NCI-H2081 treated with DMSO at 0.1 percent for 48 hours (cell line): ENCODE measurements around the gene RPA3.
A peak's percentile ranks its signal among the peaks of the same experiment; 100 is the strongest.

ENCODE experiments used
- DNase-seq: peaks from one replicate; lab custom pipeline; 2025; lab: John Stamatoyannopoulos, UW

RPA3 gene

DNA sequence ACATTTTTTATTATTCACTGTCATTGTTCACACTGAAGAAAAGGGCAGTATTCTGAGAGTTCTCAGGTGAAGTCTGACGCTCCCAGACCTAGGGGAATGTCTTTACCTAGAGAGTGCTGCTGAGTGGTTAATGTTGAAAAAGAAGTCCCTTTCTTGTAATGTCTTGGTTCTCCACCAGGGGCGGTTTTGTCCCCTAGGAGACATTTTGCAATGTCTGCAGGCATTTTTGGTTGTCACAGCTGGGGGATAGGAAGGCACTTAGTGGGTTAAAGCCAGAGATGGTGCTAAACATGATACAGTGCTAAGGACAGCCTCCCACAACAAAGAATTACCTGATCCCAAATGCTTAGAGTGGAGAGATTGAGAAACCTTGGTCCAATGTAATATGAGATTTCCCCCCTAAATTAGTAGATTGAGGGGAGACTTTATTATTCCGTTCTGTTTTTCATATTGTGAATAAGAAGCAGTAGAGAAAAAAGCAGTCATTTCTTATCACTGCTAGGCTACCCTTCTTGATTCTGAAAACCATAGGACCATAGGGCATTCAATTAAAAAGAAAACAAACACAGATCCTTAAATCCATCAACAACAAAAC, 64.7 kb downstream of the RPA3 start:
- no peak for DNase-seq

DNA sequence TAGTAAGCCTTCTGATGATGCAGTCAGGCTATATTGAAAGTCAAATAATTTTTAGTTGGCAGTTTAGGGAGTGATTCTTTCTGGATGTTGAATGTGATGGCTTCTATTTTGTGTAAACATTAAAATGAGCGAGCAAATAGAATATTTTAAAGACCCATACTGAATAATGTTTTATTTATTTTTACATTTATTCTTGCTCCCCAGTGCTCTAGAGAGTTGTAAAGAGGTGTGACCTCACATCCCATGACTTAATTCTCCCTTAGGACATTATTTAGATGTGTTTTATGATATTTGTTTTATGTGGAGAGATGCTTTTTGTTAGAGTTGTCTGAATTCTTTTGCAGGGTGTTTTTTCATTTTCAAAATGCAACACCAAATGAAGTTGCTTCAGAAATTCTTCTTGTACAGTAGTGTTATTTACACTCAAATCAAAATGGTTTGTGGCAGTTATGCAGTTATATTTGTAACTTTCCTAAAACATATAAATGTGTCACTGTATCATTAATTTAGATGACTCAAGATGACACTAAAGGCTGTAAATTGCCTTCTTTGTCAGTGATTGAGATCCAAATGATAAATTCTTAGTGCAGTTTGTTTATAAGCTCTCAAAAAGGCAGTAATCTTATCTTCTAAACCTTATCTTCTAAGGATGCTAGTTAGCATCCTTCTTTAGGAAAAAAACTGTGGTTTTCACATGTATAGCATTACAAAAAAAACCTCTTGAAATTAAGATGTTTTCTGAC, 65.4 kb downstream of the RPA3 start:
- DNase-seq, result no peak

DNA sequence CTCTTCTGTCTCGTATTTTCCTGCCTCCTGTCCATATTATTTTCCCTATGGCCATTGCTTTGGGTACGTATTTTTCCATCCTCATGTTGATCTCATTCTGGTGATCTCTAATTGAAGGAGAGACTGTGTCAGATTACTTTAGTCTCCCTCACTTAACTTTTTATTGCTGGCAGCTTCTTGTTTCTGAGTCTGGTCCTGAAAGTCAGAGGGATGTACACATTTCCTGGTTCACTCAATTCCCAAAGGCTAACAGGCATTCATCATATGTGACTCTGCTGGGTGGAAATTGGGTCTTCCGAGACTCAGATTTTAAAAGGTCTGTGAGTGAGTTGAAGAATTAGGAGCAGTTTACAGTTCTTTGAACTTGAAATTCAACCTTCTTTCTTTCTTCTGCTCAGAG, 66.9 kb downstream of the RPA3 start:
- no peak for DNase-seq

DNA sequence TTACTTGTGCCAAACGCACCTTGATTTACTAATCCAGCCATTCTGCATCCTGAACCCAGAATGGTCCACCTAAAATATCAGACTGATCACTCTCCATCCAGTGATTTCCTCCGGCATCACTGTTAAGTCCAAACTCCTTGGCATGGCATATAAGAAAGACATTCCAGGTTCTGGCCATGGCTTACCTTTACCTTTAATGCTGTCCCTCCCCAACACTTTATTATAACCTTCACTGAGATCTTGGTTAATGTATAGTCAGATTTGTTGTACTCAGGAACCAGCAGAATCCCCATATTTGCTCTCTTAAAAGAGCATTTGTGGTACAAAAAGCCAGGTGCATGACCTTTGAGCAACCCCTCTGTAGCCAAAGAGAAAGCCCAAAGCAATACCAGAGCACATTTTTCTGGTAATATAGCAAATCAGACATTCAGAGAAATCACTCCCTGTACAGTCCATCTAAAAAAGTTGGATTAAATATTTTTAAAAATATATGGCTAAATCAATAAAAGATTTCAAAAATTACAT, 67.7 kb downstream of the RPA3 start:
- DNase-seq, result no peak

DNA sequence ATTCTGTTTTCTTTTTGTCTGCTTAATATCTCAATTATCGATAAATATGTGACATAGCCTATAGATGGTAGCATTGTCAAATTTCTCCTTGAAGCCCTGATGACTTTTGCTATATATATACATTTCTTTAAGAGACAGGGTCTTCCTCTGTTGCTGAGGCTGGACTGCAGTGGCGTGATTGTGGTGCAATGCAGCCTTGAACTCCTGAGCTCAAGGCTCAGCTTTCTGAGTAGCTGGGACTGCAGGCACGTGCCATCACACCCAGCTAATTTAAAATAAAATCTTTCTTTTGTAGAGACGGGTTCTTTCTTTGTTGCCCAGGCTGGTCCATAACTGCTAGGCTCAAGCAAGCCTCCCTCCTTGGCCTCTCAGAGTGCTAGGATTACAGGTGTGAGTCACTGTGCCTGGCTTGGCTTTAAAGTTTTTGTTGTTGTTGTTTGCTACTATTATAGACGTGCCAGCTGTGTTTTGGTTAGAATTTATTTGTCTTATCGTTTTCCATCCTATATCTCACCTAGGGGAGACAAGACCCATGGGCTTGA, 70.8 kb downstream of the RPA3 start:
- no peak for DNase-seq

DNA sequence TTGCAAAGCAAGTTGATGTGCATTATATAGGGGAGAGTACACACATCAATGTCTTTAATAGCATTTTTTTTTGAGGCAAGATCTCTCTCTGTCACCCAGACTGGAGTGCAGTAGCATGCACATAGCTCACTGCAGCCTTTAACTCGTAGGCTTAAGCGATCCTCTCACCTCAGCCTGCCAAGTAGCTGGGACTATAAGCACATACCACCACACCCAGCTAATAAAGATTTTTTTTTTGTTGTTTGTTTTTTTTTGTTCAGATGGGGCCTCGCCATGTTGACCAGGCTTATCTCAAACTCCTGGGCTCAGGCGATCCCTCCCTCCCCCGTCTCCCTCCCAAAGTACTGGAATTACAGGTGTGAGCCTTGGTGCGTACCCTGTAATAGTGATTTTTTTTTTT, 76.3 kb downstream of the RPA3 start:
- no peak for DNase-seq

DNA sequence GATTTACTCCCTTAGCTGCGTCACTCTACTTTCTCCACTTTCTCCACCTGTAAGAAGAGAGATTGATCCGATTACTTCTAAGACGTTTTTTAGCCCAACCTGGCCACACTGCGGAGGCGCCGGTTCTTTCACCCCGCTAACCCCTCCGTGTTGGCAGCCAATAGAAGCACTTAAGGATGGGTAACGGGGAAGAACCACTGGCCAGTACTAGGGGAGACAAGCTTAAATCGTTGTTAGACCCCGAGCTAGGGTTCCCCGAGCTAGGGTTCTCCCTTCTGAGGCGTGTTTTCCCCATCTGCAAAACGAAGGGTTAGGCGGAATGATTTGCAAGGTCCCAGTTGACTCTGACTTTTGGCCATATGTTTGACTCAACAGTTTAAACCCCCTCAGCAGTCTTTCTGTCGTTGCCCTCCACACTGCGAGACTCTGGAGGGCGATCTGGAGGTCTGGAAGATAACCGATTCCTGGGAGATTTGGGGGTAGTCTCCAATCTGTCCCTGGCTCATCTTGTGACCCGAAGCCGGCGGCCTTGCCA, 77.2 kb downstream of the RPA3 start:
- DNase-seq, result no peak

DNA sequence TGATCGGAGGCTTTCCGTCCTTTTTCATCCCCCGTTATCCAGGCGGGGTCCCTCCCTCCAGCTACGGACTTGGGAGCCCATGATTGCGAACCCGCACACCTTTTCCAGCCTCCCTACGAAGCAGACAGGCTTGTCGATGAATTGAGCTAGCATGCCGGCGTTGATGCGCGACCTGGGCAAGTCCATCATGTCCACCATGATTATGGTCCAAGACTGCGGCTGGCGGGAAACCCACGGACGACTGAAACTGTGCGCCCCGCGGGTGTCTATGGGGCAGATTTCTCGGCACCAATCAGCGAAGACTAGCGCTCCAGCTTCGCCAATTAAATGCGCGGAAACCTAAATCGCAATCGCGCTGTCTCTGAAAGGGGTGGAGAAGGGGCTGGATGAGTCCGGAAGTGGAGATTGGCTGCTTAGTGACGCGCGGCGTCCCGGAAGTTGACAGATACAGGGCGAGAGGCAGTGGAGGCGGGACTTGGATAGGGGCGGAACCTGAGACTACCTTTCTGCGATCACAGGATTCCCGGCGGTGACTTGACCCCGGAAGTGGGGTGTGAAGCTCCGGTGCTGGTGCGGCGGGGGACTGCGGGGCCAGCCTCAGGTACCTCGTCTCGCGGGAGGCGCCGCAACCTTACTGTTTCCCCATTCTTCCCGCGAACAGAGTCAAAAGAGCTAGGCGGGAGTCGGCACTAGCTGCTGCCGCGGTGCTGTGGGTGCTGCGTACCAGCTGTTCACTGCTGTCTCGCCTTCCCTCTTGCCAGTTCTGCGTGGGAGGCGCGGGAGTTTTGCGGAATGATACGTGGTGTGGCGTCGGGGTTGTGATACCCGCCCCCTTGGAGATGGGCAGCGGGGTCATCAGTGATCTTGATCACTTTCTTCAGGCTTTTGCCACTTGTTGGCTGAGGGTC, 77.9 kb downstream of the RPA3 start, which contains the start of gene UMAD1:
Gene UMAD1, plus strand, starts transcription at position 532 of the 908 bp plus-strand sequence. CDS start 32,620 bp downstream, outside the sequence.
- DNase-seq, result peak; percentile 99

DNA sequence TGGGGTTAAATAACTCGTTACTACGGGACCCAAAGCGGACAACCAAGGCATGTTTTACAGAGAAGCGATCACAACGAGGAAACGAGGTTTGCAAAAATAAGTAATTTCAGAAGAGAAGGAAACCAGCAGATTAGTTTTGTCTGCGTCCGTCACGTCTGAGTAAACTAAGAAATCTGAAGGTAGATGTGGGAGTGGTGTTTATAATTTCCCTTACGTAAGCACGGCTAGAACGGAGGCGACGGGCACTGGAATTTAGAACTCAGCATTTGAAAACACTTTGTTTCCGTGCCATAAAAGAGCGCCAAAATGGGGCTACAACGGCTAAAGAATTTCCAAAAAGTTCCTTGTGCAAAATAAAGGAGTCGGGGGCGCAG, 78.6 kb downstream of the RPA3 start:
- no peak for DNase-seq

DNA sequence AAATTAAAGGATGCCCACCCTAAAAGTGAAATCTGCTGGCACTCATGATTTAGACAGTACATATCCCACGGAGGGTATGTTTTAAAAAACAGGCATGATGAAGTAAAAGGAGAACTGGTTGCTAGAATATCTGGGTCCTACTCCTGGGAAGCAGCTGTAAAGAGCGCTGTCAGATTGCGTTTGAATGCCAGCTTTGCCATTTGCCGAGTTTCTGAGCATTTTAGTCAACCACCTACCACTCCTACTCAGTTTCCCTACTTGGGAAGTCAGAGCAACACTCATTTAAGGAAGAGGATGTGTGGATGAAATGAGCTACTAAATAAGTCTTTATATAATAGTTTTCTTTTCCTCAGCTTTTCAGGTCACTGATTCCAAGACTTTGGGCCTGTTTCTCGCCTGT, 79.0 kb downstream of the RPA3 start:
- DNase-seq, result no peak

DNA sequence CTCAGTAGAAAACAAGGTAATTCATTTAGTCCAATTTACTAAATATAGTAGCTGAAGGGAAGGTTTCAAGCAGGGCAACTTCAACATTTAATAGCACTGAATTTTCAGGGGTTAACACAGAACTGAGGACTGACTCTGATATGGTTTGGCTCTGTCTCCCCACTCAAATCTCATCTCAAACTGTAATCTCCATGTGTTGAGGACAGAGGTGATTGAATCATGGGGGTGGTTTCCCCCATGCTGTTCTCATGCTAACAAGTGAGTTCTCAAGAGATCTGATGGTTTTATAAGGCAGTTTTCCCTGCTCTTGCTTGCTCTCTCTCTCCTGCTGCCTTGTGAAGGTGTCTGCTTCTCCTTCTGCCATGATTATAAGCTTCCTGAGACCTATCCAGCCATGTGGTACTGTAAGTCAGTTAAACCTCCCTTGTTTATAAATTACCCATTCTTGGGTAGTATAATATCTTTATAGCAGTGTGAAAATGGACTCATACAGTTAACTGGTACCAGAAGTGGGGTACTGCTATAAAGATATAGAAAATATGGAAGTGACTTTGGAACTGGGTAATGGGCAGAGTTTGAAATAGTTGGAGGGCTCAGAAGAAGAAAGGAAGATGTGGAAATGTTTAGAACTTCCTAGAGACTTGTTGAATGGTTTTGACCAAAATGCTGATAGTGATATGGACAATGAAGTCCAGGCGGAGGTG, 87.6 kb downstream of the RPA3 start:
- no peak for DNase-seq

DNA sequence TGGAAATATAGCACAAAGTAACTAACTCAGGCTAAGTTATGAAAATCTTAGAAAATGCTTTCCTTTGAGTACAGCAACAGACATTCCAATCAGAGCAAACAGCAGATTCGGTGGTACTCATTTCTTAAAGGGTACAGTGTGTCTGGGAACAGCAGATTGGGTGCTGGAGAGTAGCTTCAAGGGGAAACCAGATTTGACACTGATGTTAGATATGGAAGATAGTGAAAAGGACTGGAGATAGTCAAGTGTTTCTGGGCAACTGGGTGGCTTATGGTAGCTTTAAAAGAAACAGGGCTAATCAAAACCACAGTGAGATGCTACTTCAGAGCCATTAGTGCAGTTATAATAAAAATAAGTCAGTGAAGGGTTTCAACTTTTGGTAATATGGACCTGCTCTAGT, 89.9 kb downstream of the RPA3 start:
- no peak for DNase-seq

DNA sequence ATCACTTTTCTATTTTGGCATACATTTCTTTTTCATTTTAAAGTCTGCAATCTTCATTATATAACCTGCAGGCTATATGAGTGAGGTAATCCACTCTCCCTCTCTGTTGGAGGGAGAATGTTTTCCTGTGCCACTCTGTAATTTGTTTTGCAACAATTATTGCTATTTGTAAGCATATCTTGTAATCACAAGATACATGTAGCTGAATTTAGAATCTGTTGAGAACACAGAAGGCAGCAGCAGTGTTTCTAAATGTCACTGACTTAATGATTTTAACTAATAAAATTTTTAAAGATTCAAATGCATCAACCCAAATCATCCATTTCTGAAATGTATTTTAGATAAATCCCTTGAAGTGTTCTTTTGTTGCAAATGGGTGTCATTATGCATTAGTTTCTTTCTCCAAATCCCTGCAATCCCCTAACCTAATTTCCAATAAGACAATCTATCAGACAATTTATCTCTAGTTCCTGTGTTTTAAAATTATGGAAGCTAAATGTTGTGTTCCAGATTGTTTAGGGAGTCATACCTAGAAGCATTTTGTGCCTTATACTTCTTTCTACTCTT, 97.7 kb downstream of the RPA3 start:
- DNase-seq, result no peak

DNA sequence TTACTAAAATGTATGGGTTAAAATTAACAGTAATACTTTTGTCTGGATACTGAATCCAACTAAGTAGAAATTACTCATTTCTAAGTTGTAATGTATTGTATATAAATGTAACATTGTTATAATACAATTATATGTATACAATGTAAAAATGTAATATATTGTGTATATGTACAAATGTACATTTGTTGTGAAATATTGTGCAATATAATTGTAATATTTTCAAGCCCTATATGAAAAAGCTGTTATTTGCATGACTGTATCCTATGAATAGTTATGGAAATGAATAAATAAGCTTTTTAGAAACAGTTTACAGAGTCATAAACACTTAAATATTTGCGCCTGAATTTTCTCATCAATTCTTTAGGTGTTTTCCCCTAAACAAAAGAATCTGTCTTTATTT, 98.2 kb downstream of the RPA3 start:
- no peak for DNase-seq

DNA sequence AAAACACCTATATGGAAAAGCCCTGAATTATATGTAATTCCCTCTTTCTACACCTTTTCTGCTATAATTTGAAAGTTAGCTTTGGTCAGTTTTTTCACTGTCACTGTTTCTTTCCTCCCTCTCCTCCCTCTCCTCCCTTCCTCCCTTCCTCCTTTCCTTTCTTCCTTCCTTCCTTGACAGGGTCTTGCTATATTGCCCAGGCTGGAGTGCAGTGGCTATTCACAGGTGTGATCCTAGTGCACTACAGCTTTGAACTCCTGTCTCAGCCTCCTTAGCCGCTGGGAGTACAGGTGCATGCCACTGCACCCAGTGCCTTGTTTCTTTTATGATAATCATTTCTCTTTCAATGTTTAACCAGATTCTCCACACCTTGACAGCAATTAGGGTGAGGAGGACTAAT, 100.0 kb downstream of the RPA3 start:
- no peak for DNase-seq

DNA sequence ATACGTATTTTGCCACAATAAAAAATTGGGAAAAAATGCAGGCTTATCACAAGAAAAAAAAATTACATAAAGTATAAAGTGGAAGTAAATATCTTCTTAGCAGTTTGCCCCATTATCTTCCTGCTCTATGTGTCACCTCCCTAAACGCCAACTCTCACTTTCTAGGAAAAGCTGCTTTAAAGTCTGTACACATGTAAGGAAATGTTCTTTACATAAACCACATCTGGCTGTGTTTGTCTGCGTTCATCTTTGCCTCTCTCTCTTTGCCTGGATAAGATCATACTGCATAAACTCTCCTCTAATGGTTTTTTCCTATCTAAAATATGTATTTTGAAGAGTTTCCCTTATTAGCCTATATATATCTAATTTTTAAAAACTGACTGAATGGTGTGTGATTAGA, 100.9 kb downstream of the RPA3 start:
- no peak for DNase-seq

DNA sequence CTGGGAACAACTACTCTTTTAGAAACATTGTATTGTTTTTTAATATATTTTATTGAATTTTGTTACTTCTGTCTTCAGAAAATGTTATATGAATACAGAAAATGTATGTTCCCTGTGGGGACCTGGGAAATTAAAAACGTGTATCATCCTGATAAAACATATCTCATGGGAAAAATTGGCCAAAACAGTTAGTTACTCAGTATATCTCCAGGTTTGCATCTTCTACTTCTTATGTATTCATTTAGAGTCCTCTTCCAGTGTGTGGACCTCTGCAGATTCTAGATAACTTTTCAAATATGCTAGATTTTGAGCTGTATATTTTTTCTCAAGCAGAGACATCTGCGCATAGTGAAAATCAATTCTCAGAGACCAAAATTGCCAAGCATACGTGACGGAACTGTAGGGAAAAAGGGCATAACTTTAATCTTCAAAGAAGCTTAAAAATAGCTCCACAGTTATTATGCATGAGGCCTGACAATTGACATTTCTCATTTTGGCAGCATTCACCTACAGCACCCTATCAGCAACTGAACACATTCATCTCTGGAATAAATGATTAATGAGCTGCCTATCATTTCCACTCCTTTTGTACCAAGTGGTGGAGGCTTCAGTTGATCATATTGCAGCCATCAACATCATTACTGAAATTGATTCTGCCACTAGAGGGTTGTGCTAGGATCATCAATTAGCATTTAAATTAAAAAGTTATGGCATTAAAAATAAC, 104.2 kb downstream of the RPA3 start:
- no peak for DNase-seq

DNA sequence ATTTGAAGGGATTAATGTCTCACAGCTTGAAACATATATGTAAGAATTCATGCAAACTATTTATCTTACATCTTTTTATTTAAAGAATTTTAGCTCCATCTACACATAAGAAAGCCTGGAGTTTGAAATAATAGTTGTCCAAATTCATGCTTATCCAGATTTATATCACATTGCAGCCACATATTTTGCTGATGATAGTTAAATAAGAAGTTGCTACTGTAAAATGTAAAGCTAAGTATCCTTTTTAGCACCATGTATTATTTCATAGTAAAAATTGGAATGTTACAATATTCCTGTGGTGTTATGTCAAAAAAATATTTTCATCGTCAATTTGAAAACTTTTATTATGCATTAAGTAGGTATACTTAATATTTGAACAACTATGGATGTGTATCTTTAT, 105.2 kb downstream of the RPA3 start:
- DNase-seq, result no peak

DNA sequence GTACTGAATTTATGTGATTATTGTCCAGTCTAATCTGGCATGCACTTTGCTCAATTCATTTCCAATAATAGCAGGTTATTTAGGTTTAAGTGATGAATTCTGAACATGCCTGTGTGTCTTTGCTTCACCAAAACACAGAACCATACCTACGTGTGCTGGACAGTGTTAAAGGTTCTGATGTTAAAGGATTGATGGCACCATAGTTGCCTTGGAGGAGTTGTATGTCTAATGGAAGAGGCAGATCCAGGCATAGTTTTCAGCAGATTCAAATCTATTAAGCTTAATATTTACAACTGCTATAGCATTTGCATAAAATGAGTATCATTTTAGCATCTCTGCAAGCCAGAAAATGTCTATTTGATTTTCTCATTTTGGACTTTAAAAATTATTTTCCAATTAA, 105.9 kb downstream of the RPA3 start:
- DNase-seq, result no peak

DNA sequence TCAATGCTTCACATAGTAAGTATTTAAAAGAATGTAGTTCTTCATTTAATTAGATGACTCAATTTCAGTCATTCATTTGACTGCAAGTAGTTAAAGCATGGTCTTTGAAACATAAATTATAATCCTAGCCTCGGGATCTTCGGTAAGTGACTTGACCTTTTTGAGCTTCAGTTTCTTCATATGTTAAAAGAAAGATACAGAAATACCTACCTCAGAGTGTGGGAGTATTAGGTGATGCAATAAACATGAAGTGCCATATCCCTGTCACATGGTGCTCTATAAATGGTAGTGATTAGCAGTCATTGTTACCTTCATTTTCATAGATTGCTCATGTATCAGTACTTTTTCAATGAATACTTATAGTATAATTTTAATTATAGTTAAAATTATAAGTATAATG, 109.1 kb downstream of the RPA3 start:
- DNase-seq, result no peak

DNA sequence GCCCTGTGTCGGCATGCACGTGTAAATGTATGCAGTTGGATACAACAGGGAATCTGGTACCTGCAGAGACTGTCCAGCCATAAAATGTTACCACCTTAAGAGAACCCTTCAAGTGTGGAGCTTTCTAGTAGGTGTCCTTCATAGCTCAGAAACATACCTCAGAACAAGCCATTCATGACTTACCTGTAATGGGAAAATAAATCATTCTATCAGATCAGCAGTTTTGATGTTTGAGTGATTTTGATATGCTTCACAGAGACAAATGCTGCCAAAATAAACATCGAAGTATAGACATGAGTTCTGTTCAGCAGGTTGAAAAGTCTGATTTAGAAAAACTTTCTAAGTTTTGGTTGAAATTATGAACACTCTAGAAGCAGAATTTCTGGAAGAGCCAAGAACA, 111.4 kb downstream of the RPA3 start:
- no peak for DNase-seq
